ENCODE measurements around the gene CRB3. TPM values are rescaled to one million over a fixed set of nuclear protein-coding genes. Genes with fewer than 3 reads are reported as not detected.

CRB3 gene
- total RNA-seq, 1 donor, result 0.43 TPM

DNA sequence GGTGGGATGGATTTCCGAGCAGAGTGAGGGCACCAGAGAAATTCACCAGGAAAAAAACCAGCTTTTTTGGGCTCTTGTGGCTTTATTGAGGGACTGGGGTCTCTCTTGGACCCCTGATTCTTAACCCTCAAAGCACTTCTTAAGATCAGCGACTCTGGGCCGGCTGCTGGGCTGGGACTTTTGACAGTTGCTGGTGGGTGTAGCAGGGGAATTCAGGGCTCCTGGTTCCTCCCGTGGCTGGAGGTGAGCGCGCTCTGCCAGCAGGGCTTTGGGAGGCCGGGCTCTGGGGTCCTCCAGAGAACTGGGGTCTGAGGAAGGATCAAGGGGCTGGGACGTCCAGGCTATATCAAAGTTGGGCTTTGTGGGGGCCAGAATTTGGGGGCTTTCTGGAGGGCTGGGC lies 3.3 kb downstream of the CRB3 start:
- no peak for TF ChIP-seq CTCF (IDR thresholded peaks at IDR 0.05; ENCODE audit: insufficient read depth, low read depth, low read length)
- no peak for DNase-seq (ENCODE audit: low read depth)
- H3K4me3 ChIP-seq (ENCODE audit: low read depth, low read length), result no peak overlapping the region

DNA sequence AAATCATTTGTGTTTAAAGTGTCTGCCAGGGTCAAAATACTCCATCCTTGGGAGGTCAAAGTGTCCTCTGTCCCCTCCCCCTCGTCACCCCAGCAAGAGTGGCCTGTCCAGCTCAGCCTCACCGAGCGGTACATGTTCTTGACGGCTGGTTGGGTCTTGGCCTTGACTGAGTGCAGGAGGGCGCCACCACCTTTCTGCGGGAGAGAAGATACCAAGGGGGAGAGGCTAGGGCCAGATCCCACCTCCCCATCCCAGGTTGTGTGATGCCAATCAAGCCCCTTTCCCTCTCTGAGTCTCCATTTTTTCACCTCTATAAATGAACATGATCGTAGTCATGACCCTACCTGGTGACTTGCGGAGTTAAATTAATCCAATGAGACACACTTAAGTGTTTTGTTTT lies 6.1 kb downstream of the CRB3 start:
- TF ChIP-seq CTCF (IDR thresholded peaks at IDR 0.05; ENCODE audit: insufficient read depth, low read depth, low read length), result no peak

DNA sequence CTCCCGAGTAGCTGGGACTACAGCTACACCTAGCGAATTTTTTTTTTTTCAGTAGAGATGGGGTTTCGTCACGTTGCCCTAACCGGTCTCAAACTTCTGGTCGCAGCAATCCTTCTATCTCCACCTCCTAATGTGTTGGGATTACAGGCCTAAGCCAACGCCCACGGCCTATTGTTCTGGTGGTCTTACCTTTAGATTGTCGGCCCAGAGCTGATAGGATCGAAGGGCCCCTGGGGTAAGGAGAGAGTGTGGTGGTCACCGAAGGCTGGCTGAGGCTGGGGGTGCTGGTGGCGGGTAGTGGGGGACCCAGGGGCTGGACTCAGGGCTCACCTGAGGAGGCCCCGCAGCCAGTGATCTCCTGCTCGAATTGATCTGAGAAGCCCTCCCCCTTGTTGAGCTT lies 7.0 kb downstream of the CRB3 start:
- no peak for DNase-seq (ENCODE audit: low read depth)
- no peak overlapping the region for H3K4me3 ChIP-seq (ENCODE audit: low read depth, low read length)
- no peak for TF ChIP-seq CTCF (IDR thresholded peaks at IDR 0.05; ENCODE audit: insufficient read depth, low read depth, low read length)

More for the DNA sequence above, 6.1 kb downstream of the CRB3 start:
- no peak for DNase-seq (ENCODE audit: low read depth)
- no peak overlapping the region for H3K4me3 ChIP-seq (ENCODE audit: low read depth, low read length)

DNA sequence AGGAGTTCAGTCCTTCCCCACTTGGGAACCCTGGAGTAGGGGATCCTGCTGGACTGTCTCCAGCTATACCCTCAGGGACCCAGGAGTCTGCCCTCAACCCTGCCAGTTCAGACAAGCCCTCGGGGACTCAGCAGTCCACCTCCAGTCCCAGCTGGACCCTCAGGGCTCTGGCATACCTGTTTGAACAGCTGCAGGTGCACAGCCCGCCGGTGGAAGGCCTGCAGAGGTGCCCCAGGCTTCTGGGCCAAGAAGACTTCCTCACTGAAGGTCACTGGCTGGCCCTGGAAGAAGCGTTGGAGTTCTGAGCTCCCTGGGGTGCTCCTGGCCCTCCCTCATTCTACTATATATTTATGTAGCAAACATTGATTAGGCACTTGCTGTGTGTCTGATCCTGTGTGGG lies 8.6 kb downstream of the CRB3 start:
- no peak for DNase-seq (ENCODE audit: low read depth)
- no peak for TF ChIP-seq CTCF (IDR thresholded peaks at IDR 0.05; ENCODE audit: insufficient read depth, low read depth, low read length)
- H3K4me3 ChIP-seq (ENCODE audit: low read depth, low read length), result no peak overlapping the region

DNA sequence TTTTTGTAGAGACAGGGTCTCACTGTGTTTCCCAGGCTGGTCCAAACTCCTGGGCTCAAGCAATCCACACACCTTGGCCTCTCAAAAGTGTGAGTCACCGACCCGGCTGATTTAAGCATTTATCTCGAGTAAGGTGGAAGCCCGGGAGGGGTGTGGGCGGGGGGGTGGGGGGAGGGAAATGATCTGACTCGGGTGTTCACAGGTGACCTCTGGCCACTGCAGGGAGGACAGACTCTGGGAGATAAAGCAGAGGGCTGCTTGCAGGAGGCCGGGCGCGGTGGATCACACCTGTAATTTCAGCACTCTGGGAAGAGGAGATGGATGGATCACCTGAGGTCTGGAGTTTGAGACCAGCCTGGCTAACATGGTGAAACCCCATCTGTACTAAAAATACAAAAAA lies 9.6 kb downstream of the CRB3 start:
- DNase-seq (ENCODE audit: low read depth), result no peak
- no peak for TF ChIP-seq CTCF (IDR thresholded peaks at IDR 0.05; ENCODE audit: insufficient read depth, low read depth, low read length)
- no peak overlapping the region for H3K4me3 ChIP-seq (ENCODE audit: low read depth, low read length)

GRCh38 chr19:6475321-6476108 lies 11.4 kb downstream of the CRB3 start:
- no peak overlapping the region for H3K4me3 ChIP-seq (ENCODE audit: low read depth, low read length)
- DNase-seq (ENCODE audit: low read depth), result no peak
- TF ChIP-seq CTCF (IDR thresholded peaks at IDR 0.05; ENCODE audit: insufficient read depth, low read depth, low read length), result no peak

All from fibroblast of villous mesenchyme (primary cell).